Gastroesophageal sphincter (tissue), 3 donors: Measurements from ENCODE around the gene ZEB2.

Source experiments
- CTCF ChIP-seq, 4 experiments: fragments of 200-600 bp in 2 of 4; fragments of 450-650 bp in 2 of 4; sonication (generic) in 1 of 4; IDR thresholded peaks; one replicate each; pipeline ENCODE4 v1.5.1; 2017 to 2019; ENCODE audit warnings: antibody characterized with exemption in 4 of 4, mild to moderate bottlenecking in 2 of 4, moderate library complexity in 2 of 4
- EP300 ChIP-seq: sonication (generic); formaldehyde crosslinking; IDR thresholded peaks from one replicate; pipeline ENCODE4 v1.6.1; 2017; ENCODE audit warnings: antibody characterized with exemption, mild to moderate bottlenecking

GRCh38 chr2:144378551-144378950 is 141.4 kb downstream of the ZEB2 start:
- TF ChIP-seq CTCF (IDR thresholded peaks at IDR 0.05), result no peak
- no peak for TF ChIP-seq EP300
